Heart right ventricle (tissue), 16 donors: Measurements from ENCODE around the gene RTN4IP1. TPM values are rescaled to one million over a fixed set of nuclear protein-coding genes. Genes with fewer than 3 reads are reported as not detected.

Source experiments
- ATAC-seq, 8 donors: fragments of 200-7000 bp; cut with Tn5 transposase; one replicate each; pipeline ENCODE4 v1.9.1; 2020; ENCODE audit warnings: mild to moderate bottlenecking in 8 of 8, moderate library complexity in 8 of 8, moderate number of reproducible peaks in 1 of 8
- DNase-seq, 2 donors: peaks; one replicate each; pipeline ENCODE4 v3.0.0-alpha.2; 2020
- H3K27ac ChIP-seq, 10 donors: fragments of 200-600 bp; sonication (generic) in 2 of 10; one replicate each; pipeline versions ENCODE4 v1.5.0 to v1.8.0; 2020 to 2022; ENCODE audit warnings: mild to moderate bottlenecking in 3 of 10
- H3K27me3 ChIP-seq, 7 donors: fragments of 200-600 bp; one replicate each; pipeline ENCODE4 v1.8.0; 2021 to 2022; ENCODE audit warnings: mild to moderate bottlenecking in 2 of 7
- H3K36me3 ChIP-seq, 9 donors: fragments of 200-600 bp; sonication (generic) in 1 of 9; one replicate each; pipeline versions ENCODE4 v1.5.0 to v1.8.0; 2020 to 2022; ENCODE audit warnings: mild to moderate bottlenecking in 2 of 9
- H3K4me1 ChIP-seq, 9 donors: fragments of 200-600 bp; sonication (generic) in 1 of 9; one replicate each; pipeline versions ENCODE4 v1.5.0 to v1.8.0; 2020 to 2022; ENCODE audit warnings: mild to moderate bottlenecking in 4 of 9
- H3K4me3 ChIP-seq, 10 donors: fragments of 200-600 bp; sonication (generic) in 2 of 10; one replicate each; pipeline versions ENCODE4 v1.5.0 to v1.8.0; 2020 to 2022; ENCODE audit warnings: mild to moderate bottlenecking in 7 of 10, moderate library complexity in 2 of 10
- H3K9me3 ChIP-seq, 11 donors: fragments of 200-600 bp in 10 of 11; sonication (generic) in 2 of 11; one replicate each; pipeline versions ENCODE4 v1.5.0 to v1.8.0; 2013 to 2022; ENCODE audit warnings: mild to moderate bottlenecking in 2 of 11, control low read depth in 1 of 11, moderate library complexity in 1 of 11
- WGBS, 2 donors: extraction: QIAGEN DNeasy Blood & Tissue Kit; methylation state at CpG; one replicate each; pipeline ENCODE4 v1.1.7; 2013; ENCODE audit warnings: inconsistent platforms in 1 of 2; 5-methylcytosine and 5-hydroxymethylcytosine counted together
- intact Hi-C, 10 donors: fragments of 100-400 bp; cut with DNase I; formaldehyde crosslinking; loops; one replicate each; pipeline versions ENCODE4 v1.11.1 to v1.14.2; 2022
- polyA plus RNA-seq, 2 donors: library from polyadenylated mRNA; stranded (reverse); fragments of 200-250 nt; gene quantifications; one replicate each; pipeline ENCODE4 v1.2.3, GENCODE V29; 2013
- total RNA-seq, 10 donors: library from RNA; stranded (reverse); fragmentation: NEBNext Ultra II Directional in 3 of 10; extraction: Animal tissue kit (Norgen Biotek cat#: 25700) in 3 of 10; gene quantifications; one replicate each; pipeline versions ENCODE4 v1.2.1 to v1.2.4, GENCODE V29; 2021 to 2023
- TF ChIP-seq, protein P1 (sequence below), 9 donors: fragments of 200-600 bp; sonication (generic) in 2 of 9; IDR thresholded peaks; one replicate each; pipeline versions ENCODE4 v1.5.0 to v1.8.0; 2021 to 2022; ENCODE audit warnings: antibody characterized with exemption in 9 of 9, mild to moderate bottlenecking in 5 of 9, moderate library complexity in 1 of 9
- donor health status: Arrhythmogenic right ventricular cardiomyopathy.
- donor health status: ischemic (EF 13 %, LVEDD 7.1; RV severe dilation, severe dysfunction).
- donor health status: healthy with polysubstance abuse.
- donor health status: DM: no; HTN: yes; CAD: no.
- donor health status: DM: no; HTN: no; CAD: no.
- donor health status: ischemic (EF 25% LVEDD 6.9; RV normal size, moderate dysfunction).
- donor health status: ischemic (EF 25% LVEDD 5.7; RV mildly dilated, moderate dysfunction).
- donor health status: healthy.
- donor health status: DM: yes; HTN: yes; CAD: no.
- donor health status: Ischemic cardiomyopathy.
- donor health status: ischemic (EF 35%, LVEDD 5.7; RV mildly dilated, moderate dysfunction).
- donor health status: nonischemic (EF 11% LVEDD 7.7; RV severe dilation, severe dysfunction).
- donor health status: DM: yes; HTN: yes; CAD: no.
- donor health status: PGD.
- donor health status: ischemic (EF 29% LVEDD 5.4; RV normal size, mild dysfunction).
- donor health status: nonischemic (EF 23%, LVEDD 6.1; RV moderate dilation, normal function).

The RTN4IP1 gene
- total and polyA plus RNA-seq, 12 donors, result 8.8 to 23.3 (median 15.5) TPM

DNA sequence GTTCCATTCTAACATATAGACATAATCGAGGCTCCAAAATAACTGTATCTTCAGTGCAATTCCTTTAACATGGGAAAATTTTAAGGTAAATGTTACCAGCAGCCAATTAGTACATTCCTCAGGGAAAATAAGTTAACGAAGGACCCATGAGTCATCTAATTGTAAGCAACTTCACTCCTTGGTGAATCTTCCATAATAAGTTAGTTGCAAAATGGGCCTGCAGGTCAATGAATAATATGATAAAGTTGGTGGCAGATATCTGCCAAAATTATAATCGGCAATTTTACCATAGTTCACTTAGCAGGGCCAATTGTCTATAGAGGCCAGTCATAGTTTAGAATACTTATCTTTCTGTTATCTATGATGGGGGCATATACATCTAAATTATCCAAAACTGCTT, 42.4 kb upstream of the RTN4IP1 start:
- DNase-seq (no peak), ATAC-seq (no peak)
- no peaks in the 10 kb centered on the region for H3K9me3 ChIP-seq
- no peak overlapping the region for H3K4me3 ChIP-seq
- WGBS, 2 donors, result 91 to 96% methylated on average over 3 of the region's 3 CpGs
- H3K4me1 ChIP-seq, result no peaks in the 10 kb centered on the region
- peaks cover 0 to 16% (median 2%) of the 10 kb centered on the region in 9 donors for H3K36me3 ChIP-seq
- intact Hi-C loops, result no loop called here
- TF ChIP-seq, protein P1, sequence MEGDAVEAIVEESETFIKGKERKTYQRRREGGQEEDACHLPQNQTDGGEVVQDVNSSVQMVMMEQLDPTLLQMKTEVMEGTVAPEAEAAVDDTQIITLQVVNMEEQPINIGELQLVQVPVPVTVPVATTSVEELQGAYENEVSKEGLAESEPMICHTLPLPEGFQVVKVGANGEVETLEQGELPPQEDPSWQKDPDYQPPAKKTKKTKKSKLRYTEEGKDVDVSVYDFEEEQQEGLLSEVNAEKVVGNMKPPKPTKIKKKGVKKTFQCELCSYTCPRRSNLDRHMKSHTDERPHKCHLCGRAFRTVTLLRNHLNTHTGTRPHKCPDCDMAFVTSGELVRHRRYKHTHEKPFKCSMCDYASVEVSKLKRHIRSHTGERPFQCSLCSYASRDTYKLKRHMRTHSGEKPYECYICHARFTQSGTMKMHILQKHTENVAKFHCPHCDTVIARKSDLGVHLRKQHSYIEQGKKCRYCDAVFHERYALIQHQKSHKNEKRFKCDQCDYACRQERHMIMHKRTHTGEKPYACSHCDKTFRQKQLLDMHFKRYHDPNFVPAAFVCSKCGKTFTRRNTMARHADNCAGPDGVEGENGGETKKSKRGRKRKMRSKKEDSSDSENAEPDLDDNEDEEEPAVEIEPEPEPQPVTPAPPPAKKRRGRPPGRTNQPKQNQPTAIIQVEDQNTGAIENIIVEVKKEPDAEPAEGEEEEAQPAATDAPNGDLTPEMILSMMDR (IDR thresholded peaks at IDR 0.05), result no peak
- H3K27me3 ChIP-seq, result no peaks in the 10 kb centered on the region
- H3K27ac ChIP-seq, result no peak overlapping the region

DNA sequence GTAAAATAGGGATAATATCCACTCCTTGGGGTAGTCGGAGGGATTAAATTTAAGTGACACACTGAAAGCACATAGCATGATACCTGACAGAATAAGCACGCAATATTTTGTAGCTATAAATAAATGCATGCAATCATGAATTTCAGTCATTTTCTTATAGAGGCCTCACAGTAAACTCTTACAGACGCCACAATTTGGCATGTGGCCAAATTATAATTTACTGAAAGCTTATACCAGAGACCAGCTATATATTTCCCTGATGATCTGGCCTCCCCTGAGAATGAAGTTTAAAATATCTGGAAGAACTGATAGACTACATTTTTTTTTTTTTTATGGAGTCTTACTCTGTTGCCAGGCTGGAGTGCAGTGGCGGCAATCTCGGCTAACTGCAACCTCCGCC, 40.9 kb upstream of the RTN4IP1 start:
- H3K27ac ChIP-seq, result no peak overlapping the region
- intact Hi-C loops, result no loop called here
- H3K4me3 ChIP-seq, result no peak overlapping the region
- TF ChIP-seq, protein P1 (IDR thresholded peaks at IDR 0.05), result no peak
- no peaks in the 10 kb centered on the region for H3K27me3 ChIP-seq
- H3K9me3 ChIP-seq, result no peaks in the 10 kb centered on the region
- H3K36me3 ChIP-seq, result peaks cover 0 to 30% (median 13%) of the 10 kb centered on the region in 9 donors
- WGBS, 2 donors, result 86 to 87% methylated on average over 6 of the region's 6 CpGs
- no peaks in the 10 kb centered on the region for H3K4me1 ChIP-seq
- ATAC-seq (no peak), DNase-seq (no peak)

DNA sequence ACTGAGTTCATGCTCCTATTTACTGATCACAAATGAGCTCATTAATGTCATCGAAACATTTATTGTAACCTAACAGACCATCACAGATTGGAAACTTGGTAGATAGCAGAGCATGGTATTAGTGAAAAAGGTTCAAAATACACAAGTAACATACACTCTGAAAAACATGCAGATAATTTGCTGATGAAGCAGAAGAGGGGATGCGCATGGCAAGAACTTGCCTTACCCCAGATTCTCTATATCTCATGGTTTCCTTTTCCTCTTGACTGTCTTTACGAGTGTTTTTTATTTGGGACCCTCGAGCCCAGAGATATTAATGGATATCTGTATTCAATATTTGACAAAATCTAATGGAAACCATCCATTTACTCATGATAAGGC, 37.7 kb upstream of the RTN4IP1 start:
- H3K27ac ChIP-seq, result no peak overlapping the region
- H3K27me3 ChIP-seq, result no peaks in the 10 kb centered on the region
- TF ChIP-seq, protein P1 (IDR thresholded peaks at IDR 0.05), result no peak
- DNase-seq (no peak), ATAC-seq (no peak)
- peaks cover 0 to 63% (median 23%) of the 10 kb centered on the region in 9 donors for H3K36me3 ChIP-seq
- H3K4me3 ChIP-seq, result no peak overlapping the region
- no peaks in the 10 kb centered on the region for H3K9me3 ChIP-seq
- intact Hi-C loops, result loop anchor here in 1 of 10 donors (5.0 kb wide), 1 partner anchor 1690 kb away; no protein-coding TSS in a partner anchor
- no peaks in the 10 kb centered on the region for H3K4me1 ChIP-seq
- WGBS, 2 donors, result 94 to 97% methylated on average over 4 of the region's 4 CpGs

DNA sequence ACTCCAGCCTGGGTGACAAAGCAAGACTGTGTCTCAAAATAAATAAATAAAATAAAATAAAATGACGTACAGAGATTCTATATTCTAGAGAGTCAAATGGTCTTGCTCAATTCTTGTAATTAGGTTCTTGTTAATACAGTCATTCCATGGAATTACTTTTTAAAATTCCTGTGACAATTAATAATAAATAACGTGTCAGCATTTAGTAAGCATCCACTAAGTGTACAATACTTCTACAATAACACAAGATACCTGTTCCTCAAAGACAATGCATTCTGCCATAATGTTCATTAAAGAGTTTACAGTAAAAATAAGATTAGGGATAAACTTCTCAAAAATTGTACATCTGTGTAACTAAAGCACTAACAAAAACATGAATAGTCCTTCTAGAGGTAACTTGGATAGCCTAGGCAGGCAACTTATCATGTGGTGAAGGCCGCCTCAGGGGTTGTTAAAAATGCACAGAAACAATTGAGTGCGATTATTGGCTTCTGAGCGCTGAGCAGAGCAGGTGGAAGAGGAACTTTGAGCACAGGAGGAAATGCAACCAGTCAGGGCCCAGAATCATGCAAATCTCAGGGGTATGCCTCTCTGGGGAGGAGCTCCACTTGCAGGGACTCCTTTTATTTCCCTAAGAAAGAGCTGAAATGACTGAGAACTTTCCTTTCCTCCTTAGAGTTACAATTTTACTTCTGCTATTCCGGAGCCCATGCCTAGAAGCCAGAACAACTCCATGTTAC, 37.2 kb upstream of the RTN4IP1 start:
- Histone ChIP-seq H3K4me1 (no peaks in the 10 kb centered on the region), H3K27me3 (no peaks in the 10 kb centered on the region), H3K9me3 (no peaks in the 10 kb centered on the region), H3K4me3 (no peak overlapping the region), H3K27ac (no peak overlapping the region), H3K36me3 (peaks cover 0 to 68% (median 23%) of the 10 kb centered on the region in 9 donors)
- TF ChIP-seq, protein P1 (IDR thresholded peaks at IDR 0.05), result no peak
- DNase-seq (no peak), ATAC-seq (no peak)
- intact Hi-C loops, result loop anchor here in 1 of 10 donors (5.0 kb wide), 1 partner anchor 1689 kb away; no protein-coding TSS in a partner anchor
- WGBS, 2 donors, result 88 to 89% methylated on average over 6 of the region's 6 CpGs
